GM21381 (cell line): ENCODE results near the gene KCNK18.
A peak's percentile ranks its signal among the peaks of the same experiment; 100 is the strongest.
"Not testable (repeated sequence)": the region's sequence is repeated elsewhere in the genome, so short reads cannot be mapped to it uniquely, and the experiment has no call there.

Experiments
- ATAC-seq: cut with Tn5 transposase; IDR thresholded peaks from one replicate; pipeline ENCODE4 v1.9.1; 2021; ENCODE audit warnings: mild to moderate bottlenecking, moderate library complexity; ENCODE audit not compliant: unreplicated experiment

The KCNK18 gene

GRCh38 chr10:117170244-117170643, 27.0 kb upstream of the KCNK18 start:
- no peak for ATAC-seq

DNA sequence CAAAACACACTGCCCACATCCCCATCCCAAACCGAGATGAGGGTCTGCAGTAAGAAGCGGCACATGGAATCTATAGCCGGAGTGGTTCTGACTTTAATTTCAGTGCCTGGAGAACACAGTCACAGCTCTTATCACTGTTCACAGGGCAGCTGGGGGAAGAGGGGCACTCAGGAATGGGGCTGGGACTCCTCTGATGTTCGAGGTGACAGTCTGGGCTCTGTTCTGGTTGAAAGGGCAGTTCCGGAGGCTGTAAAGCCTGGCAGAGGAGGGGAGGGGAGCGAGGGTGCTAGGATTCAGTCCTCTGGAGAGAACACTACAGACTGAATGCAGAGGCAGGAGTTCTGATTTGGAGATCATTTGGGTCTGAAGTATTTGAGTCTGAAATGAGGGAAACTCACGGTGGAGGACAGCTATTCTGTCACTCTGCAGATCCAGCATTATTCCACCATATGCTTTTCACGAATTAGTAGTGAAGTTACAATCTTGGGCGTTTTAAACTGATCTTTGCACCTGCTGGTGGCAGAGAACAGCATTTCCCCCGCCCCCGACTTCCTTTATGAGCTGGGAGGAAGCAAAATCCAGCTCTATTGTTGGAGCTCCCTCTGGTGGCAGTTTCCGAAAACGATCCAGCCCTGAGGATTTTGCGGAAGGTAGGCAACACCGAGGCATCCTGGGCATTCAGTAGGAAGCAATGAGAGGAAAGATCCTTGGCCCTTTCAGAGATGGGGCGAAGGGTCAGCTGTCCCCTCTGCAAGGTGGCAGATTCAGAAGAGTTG, 22.7 kb upstream of the KCNK18 start:
- ATAC-seq = peak; percentile 88

DNA sequence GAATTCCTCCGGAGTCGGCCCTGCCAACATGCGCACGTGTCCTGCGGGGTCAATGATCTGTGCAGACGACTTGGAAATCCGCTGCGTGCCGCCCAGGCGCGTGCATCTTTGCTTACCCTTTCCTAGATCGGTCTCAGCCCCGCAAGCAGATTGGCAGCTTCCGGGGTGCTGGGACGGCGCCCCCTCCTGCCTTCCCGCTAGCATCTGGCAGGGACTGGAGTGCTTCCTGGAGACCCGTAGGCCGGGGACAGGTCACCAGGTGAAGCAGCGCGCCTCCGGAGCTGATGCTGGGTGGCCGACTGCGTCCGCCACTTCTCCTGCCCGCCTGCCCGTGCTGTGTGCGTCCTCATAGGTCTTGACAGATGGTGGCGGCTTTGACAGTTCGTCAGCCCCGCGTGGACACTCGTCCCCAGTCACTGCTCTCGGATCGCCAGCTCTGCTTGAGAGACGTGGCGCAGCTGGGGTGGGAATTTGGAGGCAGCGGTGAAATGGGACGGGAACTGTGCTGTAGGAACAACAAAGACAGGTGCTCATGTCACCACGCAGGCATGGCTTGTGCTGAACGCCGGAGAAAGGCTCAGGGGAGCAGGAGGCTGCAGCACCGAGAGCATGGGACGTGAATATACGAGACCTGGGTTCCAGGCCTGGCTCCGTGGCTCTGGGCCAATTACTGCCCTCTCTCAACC, 21.9 kb upstream of the KCNK18 start:
- ATAC-seq = peak; percentile 38

GRCh38 chr10:117175901-117176534, 21.3 kb upstream of the KCNK18 start:
- peak; percentile 60 for ATAC-seq

GRCh38 chr10:117178190-117178589, 19.1 kb upstream of the KCNK18 start:
- no peak for ATAC-seq

GRCh38 chr10:117184296-117184695, 13.0 kb upstream of the KCNK18 start:
- no peak for ATAC-seq

GRCh38 chr10:117184821-117185220, 12.5 kb upstream of the KCNK18 start:
- no peak for ATAC-seq

GRCh38 chr10:117185817-117186216, 11.5 kb upstream of the KCNK18 start:
- not testable (repeated sequence) for ATAC-seq

- ATAC-seq = no peak
These were observed 10.3 kb upstream of the KCNK18 start for GRCh38 chr10:117186832-117187615.

DNA sequence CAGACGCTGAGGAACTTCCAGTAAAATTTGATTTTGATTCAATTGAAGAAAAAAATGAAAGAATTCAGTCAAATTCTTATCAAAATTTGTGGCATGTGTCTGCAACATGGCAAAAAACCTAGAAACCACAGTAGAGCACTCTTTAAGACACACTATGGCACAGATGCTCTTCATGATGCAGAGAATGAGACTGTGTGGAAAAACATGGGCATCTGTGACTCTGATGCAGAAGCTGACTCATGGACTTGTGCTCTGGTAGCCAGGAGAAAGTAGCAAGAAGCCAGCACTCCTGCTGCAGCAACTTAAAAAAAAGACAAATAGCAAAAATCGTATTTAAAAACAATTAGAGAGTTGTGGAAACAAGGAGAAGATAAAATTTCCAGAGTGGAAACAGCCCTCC, 8.9 kb upstream of the KCNK18 start:
- ATAC-seq = no peak

DNA sequence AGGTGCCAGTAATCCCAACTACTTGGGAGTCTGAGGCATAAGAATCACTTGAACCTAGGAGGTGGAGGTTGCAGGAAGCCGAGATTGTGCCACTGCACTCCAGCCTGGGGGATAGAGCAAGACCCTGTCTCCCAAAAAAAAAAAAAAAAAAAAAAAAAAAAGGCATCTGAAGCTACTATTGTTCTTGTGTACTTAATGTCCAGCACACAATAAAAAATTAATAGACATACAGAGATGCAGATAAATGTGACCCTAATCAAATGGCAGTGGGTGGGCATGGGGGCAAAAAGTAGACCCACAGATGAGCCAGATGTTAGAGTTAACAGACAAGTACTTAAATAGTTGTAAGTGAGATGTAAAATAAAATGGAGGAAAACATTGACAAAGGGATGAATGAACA, 7.7 kb upstream of the KCNK18 start:
- ATAC-seq = no peak

DNA sequence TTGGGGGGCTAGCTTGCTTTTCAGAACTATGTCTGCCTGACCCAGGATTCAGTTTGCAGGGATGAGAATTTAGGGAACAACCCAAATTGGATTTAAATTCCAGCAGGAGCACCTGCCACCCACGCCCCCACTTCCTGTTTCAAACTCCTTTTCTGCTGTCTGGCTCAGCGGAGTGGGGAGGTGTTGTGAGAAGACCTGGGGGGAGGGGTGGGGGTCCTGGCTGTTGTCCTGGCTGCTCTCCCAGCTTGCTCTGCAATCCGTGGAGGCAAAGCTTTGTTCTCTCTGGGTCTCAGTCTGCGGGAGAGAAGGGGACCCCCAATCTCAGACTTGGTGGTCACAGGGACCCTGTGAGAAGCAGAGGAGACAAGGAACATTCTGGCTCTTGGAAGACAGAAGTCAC, 799 bp downstream of the KCNK18 start:
- ATAC-seq = no peak

DNA sequence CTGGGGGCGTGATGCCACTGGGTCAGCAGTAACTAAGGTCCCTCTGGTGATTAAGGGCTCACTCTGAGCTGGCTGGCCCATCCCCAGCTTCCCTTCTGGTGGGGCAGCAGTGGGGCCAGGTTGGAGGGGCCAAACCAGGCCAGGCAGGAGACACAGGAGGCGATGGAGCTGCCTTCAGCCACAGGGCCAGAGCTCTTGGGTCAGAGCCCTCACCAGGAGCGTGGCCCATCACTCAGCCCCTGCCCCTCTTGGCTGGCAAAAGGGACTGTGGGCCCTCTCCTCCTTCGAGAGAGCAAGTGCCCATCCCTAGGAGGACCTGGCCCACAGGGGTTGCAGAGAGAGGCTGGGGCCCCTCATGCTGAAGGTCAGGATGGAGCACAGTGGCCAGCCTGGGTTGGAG, 4.5 kb downstream of the KCNK18 start:
- ATAC-seq = no peak

- no peak for ATAC-seq
These were observed 7.0 kb downstream of the KCNK18 start for GRCh38 chr10:117204316-117204715.

DNA sequence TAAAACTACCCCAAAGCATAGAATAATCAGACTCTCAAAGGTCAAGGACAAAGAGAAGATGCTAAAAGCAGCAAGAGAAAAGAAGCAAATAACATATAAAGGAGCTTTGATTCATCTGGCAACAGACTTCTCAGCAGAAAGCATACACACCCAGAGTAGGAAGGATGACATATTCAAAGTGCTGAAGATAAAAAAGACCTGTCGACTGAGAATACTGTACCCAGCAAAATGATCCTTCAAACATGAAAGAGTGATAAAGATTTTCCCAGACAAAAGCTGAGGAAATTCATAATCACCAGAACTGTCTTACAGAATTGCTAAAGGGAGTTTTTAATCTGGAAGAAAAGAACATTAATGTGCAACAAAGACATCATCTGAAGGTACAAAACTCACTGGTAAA, 14.9 kb downstream of the KCNK18 start:
- no peak for ATAC-seq

DNA sequence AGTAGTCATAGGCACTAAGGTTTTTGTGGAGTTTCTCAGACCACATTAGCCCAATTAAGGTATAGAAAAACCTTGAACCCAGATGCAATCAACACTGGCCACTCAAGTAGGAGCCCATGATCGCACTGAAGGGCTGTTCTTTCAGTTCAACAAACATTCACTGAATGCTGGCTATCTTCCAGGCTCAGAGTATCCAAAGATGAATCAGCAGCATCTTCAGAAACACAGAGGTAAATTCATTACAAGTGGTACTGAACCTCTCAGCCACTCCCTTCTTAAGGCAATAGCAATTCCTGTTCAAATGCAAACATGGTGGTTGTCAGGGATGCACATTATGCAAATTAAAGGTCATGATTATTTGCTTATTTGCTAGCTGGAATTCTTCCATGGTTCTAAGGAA, 17.1 kb downstream of the KCNK18 start:
- no peak for ATAC-seq

DNA sequence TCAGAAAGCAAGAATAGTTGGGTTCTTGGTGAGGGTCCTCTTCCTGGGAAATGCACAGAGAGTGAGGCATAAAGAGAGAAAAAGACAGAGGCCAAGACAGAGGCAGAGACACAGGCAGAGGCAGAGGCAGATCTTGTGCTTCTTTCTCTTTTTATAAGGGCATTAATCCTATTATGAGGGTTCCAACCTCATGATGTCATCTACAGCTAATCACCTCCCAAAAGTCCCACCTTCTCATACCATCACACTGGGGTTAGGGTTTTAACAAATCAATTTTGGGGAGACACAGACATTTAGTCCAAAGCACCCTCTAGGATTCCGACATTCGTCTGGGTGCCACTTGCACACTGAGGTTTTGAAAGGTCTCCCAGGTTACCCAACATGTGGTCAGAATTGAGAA, 17.8 kb downstream of the KCNK18 start:
- ATAC-seq = no peak

- no peak for ATAC-seq
These were observed 18.7 kb downstream of the KCNK18 start for GRCh38 chr10:117216028-117216427.

DNA sequence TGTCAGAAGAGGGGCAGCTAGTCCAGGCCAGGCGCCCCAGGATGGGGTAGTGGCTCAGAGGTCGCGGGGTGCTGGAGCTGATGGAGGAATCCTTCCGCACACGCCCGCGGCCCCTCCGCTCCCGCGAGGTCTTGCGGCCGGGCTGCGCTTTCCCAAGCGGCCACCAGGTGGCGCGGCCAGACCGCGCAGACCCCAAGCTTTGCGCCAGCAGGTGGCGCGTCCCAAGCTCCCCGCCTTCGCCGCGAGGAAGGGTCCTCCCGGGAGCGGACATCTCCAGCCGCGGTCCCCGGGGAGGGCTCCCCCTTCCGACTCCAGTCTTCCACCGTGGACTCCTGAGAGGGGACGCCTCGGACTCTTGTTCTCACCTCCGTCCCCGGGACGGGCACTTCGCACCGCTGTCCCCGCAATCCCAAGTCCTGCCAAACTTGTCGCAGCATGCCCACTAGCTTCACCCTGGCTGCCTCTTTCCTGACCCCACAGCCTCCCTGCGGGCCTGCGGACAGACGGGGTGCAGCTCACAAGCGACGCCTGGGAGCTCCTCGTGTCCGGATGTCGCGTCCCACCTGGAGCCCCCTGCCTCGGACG, 19.4 kb downstream of the KCNK18 start:
- peak; percentile 82 for ATAC-seq

DNA sequence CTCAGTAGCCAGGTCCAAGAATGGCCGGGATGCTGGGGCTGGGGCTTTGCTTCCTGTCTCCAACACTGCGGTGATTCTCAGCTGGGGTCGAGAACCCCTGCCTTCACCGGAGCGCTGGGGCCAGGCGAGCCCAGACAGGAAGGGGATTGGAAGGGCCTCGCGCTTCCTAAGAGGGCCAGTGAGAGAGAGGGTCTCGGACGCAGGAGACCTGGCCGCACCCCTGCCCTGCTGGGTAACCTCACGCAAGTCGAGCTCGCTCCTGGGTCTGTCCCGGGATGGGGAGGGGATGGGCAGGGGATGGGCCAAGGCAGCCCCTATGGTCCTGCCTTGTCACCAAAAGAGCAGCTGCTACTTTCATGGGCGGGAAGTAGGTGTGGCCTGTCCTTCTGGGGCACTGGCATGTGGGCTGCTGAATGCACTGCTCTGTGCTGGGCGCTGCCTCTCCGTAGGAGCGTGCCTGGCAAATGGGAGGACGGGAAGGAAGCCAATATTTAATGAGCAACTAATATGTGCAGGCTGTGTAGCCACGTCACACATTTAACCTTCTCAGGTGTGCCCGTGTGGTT, 20.0 kb downstream of the KCNK18 start:
- peak; percentile 27 for ATAC-seq

DNA sequence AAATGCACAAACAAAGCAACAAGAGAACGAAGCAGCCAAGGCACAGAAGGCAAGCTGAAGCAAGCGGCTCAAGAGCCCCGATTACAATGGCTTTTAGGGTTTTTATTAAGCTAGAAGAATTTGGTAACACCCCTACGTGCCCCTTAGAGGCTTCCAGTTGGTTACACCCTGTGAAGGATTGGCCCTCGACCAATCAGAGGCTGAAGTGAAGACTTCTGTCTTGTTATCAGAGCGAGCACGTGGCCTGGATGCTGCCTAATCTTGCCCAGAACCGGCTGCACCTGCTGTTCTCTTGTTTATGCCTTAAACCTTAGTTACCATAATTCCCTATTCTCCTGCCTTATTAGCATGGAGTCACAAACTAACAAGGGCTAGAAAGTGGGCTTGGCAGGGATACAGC, 21.4 kb downstream of the KCNK18 start:
- no peak for ATAC-seq
